ENCODE data around the gene ORM2. TPM values are rescaled to one million over a fixed set of nuclear protein-coding genes. Genes with fewer than 3 reads are reported as not detected.

Gene ORM2
- total and polyA plus RNA-seq, 2 donors (not counting 1 experiment from before 2014, with no cell fraction given), result not detected

GRCh38 chr9:114285166-114285867 is 44.4 kb upstream of the ORM2 start:
- intact Hi-C loops (cut with micrococcal nuclease), result no loop called here
- Histone ChIP-seq H3K27me3 (replicated peaks in 1 of 4; ENCODE audit: control extremely low read depth in 1 of 4, control insufficient read depth in 3 of 4, insufficient read depth in 4 of 4, low read length in 3 of 4) (no peaks in the 10 kb centered on the region), H3K4me2 (replicated peaks; ENCODE audit: low read depth, low read length, poor library complexity, severe bottlenecking) (no peak overlapping the region), H3K4me3 (ENCODE audit: control extremely low read depth in 1 of 5, extremely low read depth in 1 of 5, insufficient read depth in 1 of 5, low read depth in 2 of 5, low read length in 4 of 5) (no peak overlapping the region), H3K4me1 (ENCODE audit: control insufficient read depth in 2 of 2, insufficient read depth in 2 of 2, low read length in 2 of 2) (no peaks in the 10 kb centered on the region), H3K36me3 (replicated peaks in 1 of 2; ENCODE audit: control extremely low read depth in 1 of 2, control insufficient read depth in 1 of 2, extremely low read depth in 1 of 2, insufficient read depth in 2 of 2, low read length in 1 of 2) (no peaks in the 10 kb centered on the region), H3K79me2 (ENCODE audit: control insufficient read depth, insufficient read depth, low read length) (no peaks in the 10 kb centered on the region), H2AFZ (ENCODE audit: insufficient read depth, low read depth, low read length, poor library complexity, severe bottlenecking) (no peak overlapping the region), H4K20me1 (ENCODE audit: control insufficient read depth, insufficient read depth, low read length, poor library complexity, severe bottlenecking) (no peaks in the 10 kb centered on the region), H3K9me3 (ENCODE audit: control extremely low read depth in 1 of 3, control insufficient read depth in 2 of 3, insufficient read depth in 1 of 3, low read length in 2 of 3) (no peaks in the 10 kb centered on the region), H3K9ac (ENCODE audit: low read length) (no peak overlapping the region), H3K27ac (ENCODE audit: low read length in 2 of 2) (no peak overlapping the region)
- Mint-ChIP-seq H3K4me1 (no peaks in the 10 kb centered on the region), H3K4me3 (no peak overlapping the region), H3K27ac (no peak overlapping the region), H3K27me3 (peaks cover 6% of the 10 kb centered on the region), H3K9me3 (ENCODE audit: insufficient read depth) (no peaks in the 10 kb centered on the region)
- ATAC-seq (ENCODE audit: low read depth) (no peak), DNase-seq (no peak)
- CTCF ChIA-PET, result no interaction called here
- POLR2A ChIA-PET, result no interaction called here
- whole genome bisulfite sequencing (ENCODE audit: insufficient coverage), result 56% methylated on average over 20 of the region's 20 CpGs
- TF ChIP-seq CTCF (IDR thresholded peaks at IDR 0.05) (no peak), EZH2 (IDR thresholded peaks at IDR 0.05; ENCODE audit: borderline replicate concordance, insufficient read depth, low read depth, low read length, poor library complexity, severe bottlenecking) (no peak)

- H3K9ac ChIP-seq (ENCODE audit: low read length), result no peak overlapping the region
- intact Hi-C loops (cut with micrococcal nuclease), result no loop called here
- ChIA-PET CTCF (no interaction called here), POLR2A (no interaction called here)
- ATAC-seq (ENCODE audit: low read depth) (no peak), DNase-seq (no peak)
- Mint-ChIP-seq H3K27me3 (peaks cover 5% of the 10 kb centered on the region), H3K4me3 (no peak overlapping the region), H3K4me1 (no peaks in the 10 kb centered on the region), H3K27ac (no peak overlapping the region), H3K9me3 (ENCODE audit: insufficient read depth) (no peaks in the 10 kb centered on the region)
- no peak overlapping the region for H3K4me3 ChIP-seq (ENCODE audit: control extremely low read depth in 1 of 5, extremely low read depth in 1 of 5, insufficient read depth in 1 of 5, low read depth in 2 of 5, low read length in 4 of 5)
- WGBS (ENCODE audit: insufficient coverage), result 75% methylated on average over 5 of the region's 10 CpGs
- H4K20me1 ChIP-seq (ENCODE audit: control insufficient read depth, insufficient read depth, low read length, poor library complexity, severe bottlenecking), result no peaks in the 10 kb centered on the region
- H3K4me1 ChIP-seq (ENCODE audit: control insufficient read depth in 2 of 2, insufficient read depth in 2 of 2, low read length in 2 of 2), result peaks cover 0 to 3% of the 10 kb centered on the region in 2 donors
- H3K36me3 ChIP-seq (replicated peaks in 1 of 2; ENCODE audit: control extremely low read depth in 1 of 2, control insufficient read depth in 1 of 2, extremely low read depth in 1 of 2, insufficient read depth in 2 of 2, low read length in 1 of 2), result no peaks in the 10 kb centered on the region
- H3K27ac ChIP-seq (ENCODE audit: low read length in 2 of 2), result no peak overlapping the region
- H3K4me2 ChIP-seq (replicated peaks; ENCODE audit: low read depth, low read length, poor library complexity, severe bottlenecking), result no peak overlapping the region
- no peaks in the 10 kb centered on the region for H3K9me3 ChIP-seq (ENCODE audit: control extremely low read depth in 1 of 3, control insufficient read depth in 2 of 3, insufficient read depth in 1 of 3, low read length in 2 of 3)
- H2AFZ ChIP-seq (ENCODE audit: insufficient read depth, low read depth, low read length, poor library complexity, severe bottlenecking), result no peak overlapping the region
- no peaks in the 10 kb centered on the region for H3K79me2 ChIP-seq (ENCODE audit: control insufficient read depth, insufficient read depth, low read length)
- H3K27me3 ChIP-seq (replicated peaks in 1 of 4; ENCODE audit: control extremely low read depth in 1 of 4, control insufficient read depth in 3 of 4, insufficient read depth in 4 of 4, low read length in 3 of 4), result peaks cover 0 to 3% (median 0%) of the 10 kb centered on the region in 4 experiments
- TF ChIP-seq CTCF (IDR thresholded peaks at IDR 0.05), result no peak
- no peak for TF ChIP-seq EZH2 (IDR thresholded peaks at IDR 0.05; ENCODE audit: borderline replicate concordance, insufficient read depth, low read depth, low read length, poor library complexity, severe bottlenecking)
These were observed 43.5 kb upstream of the ORM2 start for GRCh38 chr9:114286146-114286679.
